K562 (cell line): ENCODE results near the gene CAPRIN1. TPM values are rescaled to one million over a fixed set of nuclear protein-coding genes. Genes with fewer than 3 reads are reported as not detected.

ENCODE experiments used
- ARNT ChIP-seq, 2 experiments: fragments of 450-650 bp; IDR thresholded peaks; 2 replicates each; pipeline ENCODE4 v1.6.1; 2016; ENCODE audit warnings: mild to moderate bottlenecking in 1 of 2
- BRF1 ChIP-seq: IDR thresholded peaks from 3 replicates; pipeline ENCODE4 v1.6.1; 2011; ENCODE audit warnings: borderline replicate concordance, mild to moderate bottlenecking; ENCODE audit not compliant: insufficient read length; ENCODE audit errors: extremely low read depth
- C11orf30 ChIP-seq: fragments of 450-650 bp; IDR thresholded peaks from 2 replicates; pipeline ENCODE4 v1.6.1; 2016; ENCODE audit warnings: low read depth, mild to moderate bottlenecking
- CCNT2 ChIP-seq: IDR thresholded peaks from 2 replicates; pipeline ENCODE4 v1.6.1; 2011; ENCODE audit warnings: borderline replicate concordance, low read depth, mild to moderate bottlenecking, moderate library complexity, mixed read lengths, low read length; ENCODE audit not compliant: insufficient read length; ENCODE audit errors: extremely low read depth
- CEBPG ChIP-seq, 3 experiments: fragments of 200-800 bp in 1 of 3; sonication (Bioruptor generic) in 1 of 3; sonication (generic) in 1 of 3; formaldehyde crosslinking in 1 of 3; IDR thresholded peaks in 2 of 3; conservative IDR thresholded peaks in 1 of 3; 2 replicates each; pipeline versions ENCODE4 v1.6.1 to v1.8.0; 2016 to 2022; ENCODE audit warnings: missing compliant biosample characterization in 2 of 3, missing genetic modification characterization in 2 of 3, mild to moderate bottlenecking in 1 of 3, missing genetic modification reagents in 1 of 3
- CTBP1 ChIP-seq: fragments of 450-650 bp; IDR thresholded peaks from 2 replicates; pipeline ENCODE4 v1.6.1; 2016; ENCODE audit warnings: borderline replicate concordance
- ETS2 ChIP-seq: IDR thresholded peaks from 2 replicates; pipeline ENCODE4 v1.6.1; 2016; ENCODE audit warnings: borderline replicate concordance, missing genetic modification characterization, mild to moderate bottlenecking, moderate library complexity, missing compliant biosample characterization; ENCODE audit not compliant: poor library complexity, severe bottlenecking
- HCFC1 ChIP-seq: IDR thresholded peaks from 2 replicates; pipeline ENCODE4 v1.6.1; 2012; ENCODE audit warnings: low read depth, low read length, improper control_type of control experiment
- ILF3 ChIP-seq: fragments of 450-650 bp; IDR thresholded peaks from 2 replicates; pipeline ENCODE4 v1.6.1; 2018; ENCODE audit warnings: antibody characterized with exemption, mild to moderate bottlenecking, moderate library complexity, borderline replicate concordance
- LCOR ChIP-seq: sonication (generic); formaldehyde crosslinking; IDR thresholded peaks from 2 replicates; pipeline ENCODE4 v1.8.0; 2022; ENCODE audit warnings: mild to moderate bottlenecking, missing genetic modification reagents
- MYNN ChIP-seq, 2 experiments: sonication (generic); formaldehyde crosslinking in 1 of 2; IDR thresholded peaks; 2 replicates each; pipeline versions ENCODE4 v1.5.0 to v1.6.1; 2016 to 2020; ENCODE audit warnings: antibody characterized with exemption in 1 of 2, missing genetic modification reagents in 1 of 2
- NCOA2 ChIP-seq, 2 experiments: fragments of 450-650 bp; IDR thresholded peaks; 2 replicates each; pipeline ENCODE4 v1.6.1; 2018; ENCODE audit warnings: mild to moderate bottlenecking in 2 of 2, moderate library complexity in 1 of 2; ENCODE audit not compliant: partially characterized antibody in 2 of 2
- NEUROD1 ChIP-seq: fragments of 150-350 bp; IDR thresholded peaks from 2 replicates; pipeline ENCODE4 v1.6.1; 2014; ENCODE audit warnings: borderline replicate concordance, low read length, low read depth; ENCODE audit not compliant: partially characterized antibody
- PHB2 ChIP-seq: fragments of 450-650 bp; IDR thresholded peaks from 2 replicates; pipeline ENCODE4 v1.6.1; 2017; ENCODE audit warnings: low read depth
- PTRF ChIP-seq: fragments of 450-650 bp; IDR thresholded peaks from 2 replicates; pipeline ENCODE4 v1.6.1; 2016; ENCODE audit warnings: mild to moderate bottlenecking, missing genetic modification characterization, missing compliant biosample characterization
- SETDB1 ChIP-seq: IDR thresholded peaks from one replicate; pipeline ENCODE4 v1.6.1; 2012; ENCODE audit warnings: low read length, control low read depth, inconsistent platforms
- SMAD1 ChIP-seq: fragments of 150-350 bp; IDR thresholded peaks from 2 replicates; pipeline ENCODE4 v1.6.1; 2014; ENCODE audit warnings: low read length, low read depth; ENCODE audit not compliant: partially characterized antibody
- SRF ChIP-seq, 2 experiments: fragments of 250-450, 450-650 bp in 1 of 2; sonication (Bioruptor Pico) in 1 of 2; sonication (generic) in 1 of 2; formaldehyde crosslinking; IDR thresholded peaks; 2 replicates each; pipeline versions ENCODE4 v1.5.0 to v1.5.1; 2020 to 2022; ENCODE audit warnings: mild to moderate bottlenecking in 1 of 2, missing genetic modification reagents in 1 of 2
- TAF1 ChIP-seq: IDR thresholded peaks from 2 replicates; pipeline ENCODE4 v1.6.1; 2011; ENCODE audit warnings: mild to moderate bottlenecking, low read length, moderate library complexity; ENCODE audit not compliant: insufficient read depth, control insufficient read depth, severe bottlenecking; ENCODE audit errors: extremely low read depth
- ZBTB5 ChIP-seq: fragments of 450-650 bp; IDR thresholded peaks from 2 replicates; pipeline ENCODE4 v1.6.1; 2017; ENCODE audit warnings: antibody characterized with exemption
- ZFX ChIP-seq: sonication (generic); formaldehyde crosslinking; IDR thresholded peaks from 2 replicates; pipeline ENCODE4 v1.8.0; 2022; ENCODE audit warnings: mild to moderate bottlenecking, missing genetic modification reagents, moderate library complexity
- ZNF398 ChIP-seq: fragments of 250-450 bp; sonication (Bioruptor Pico); IDR thresholded peaks from 2 replicates; pipeline ENCODE4 v1.8.0; 2021; ENCODE audit warnings: moderate library complexity, mild to moderate bottlenecking, inconsistent platforms
- polyA plus RNA-seq, 8 experiments: library from polyadenylated mRNA; depleted of rRNA in 4 of 8; stranded (reverse) in 5 of 8; unstranded in 3 of 8; fragments of >200 nt; fragmentation: Nextera tagmentation in 2 of 8; fragmentation: Illumina TruSeq in 1 of 8; extraction: Ambion mirVana in 2 of 8; extraction: Trizol in 1 of 8; gene quantifications; 2 replicates each; pipeline versions ENCODE4 v1.2.1 to v1.2.3, GENCODE V29; 2011 to 2014; ENCODE audit warnings: inconsistent platforms in 1 of 8, missing spikeins in 1 of 8
- total RNA-seq, 7 experiments: library from RNA; depleted of rRNA in 6 of 7; stranded (reverse); fragments of >200 nt in 6 of 7; fragmentation: Illumina TruSeq in 2 of 7; extraction: Trizol in 2 of 7; gene quantifications; 2 replicates each; pipeline versions ENCODE4 v1.2.1 to v1.2.3, GENCODE V29; 2011 to 2021; ENCODE audit warnings: low replicate concordance in 1 of 7

Gene CAPRIN1
- total and polyA plus RNA-seq, 9 of the 15 experiments (the other 6 are each of a cell fraction or from before 2014, with no cell fraction given), result 49.6 to 271 (median 244) TPM

GRCh38 chr11:34052036-34052607 is 591 bp downstream of the CAPRIN1 start (continued):
- TF ChIP-seq ZNF398 (no peak), CCNT2 (peak; percentile 97), CTBP1 (peak; percentile 57), C11orf30 (no peak), NCOA2 (IDR thresholded peaks at IDR 0.05; ENCODE audit: partially characterized antibody in 2 of 2) (no peak), ARNT (IDR thresholded peaks at IDR 0.05) (no peak), ZBTB5 (no peak), ILF3 (peak; percentile 52; the same call in 1 of the 2 replicates), CEBPG (CRISPR knock-in tag; IDR thresholded peaks at IDR 0.05) (no peak), CEBPG (tag; conservative IDR thresholded peaks at IDR 0.05 in 1 of 2, IDR thresholded peaks at IDR 0.05 in 1 of 2) (no peak), TAF1 (peak; percentile 88), SRF (CRISPR knock-in tag; IDR thresholded peaks at IDR 0.05) (0 out of 4 replicates have a peak, but pooled peaks of 1 of the 2 experiments have one; percentile 4), BRF1 (no peak), ETS2 (tag) (no peak), PHB2 (no peak), HCFC1 (peak; percentile 65), LCOR (CRISPR knock-in tag) (no peak), ZFX (CRISPR knock-in tag) (peak; percentile 53), NEUROD1 (peak; percentile 76), SMAD1 (peak; percentile 64), SETDB1 (no peak), PTRF (no peak), MYNN (IDR thresholded peaks at IDR 0.05) (no peak), MYNN (CRISPR knock-in tag; IDR thresholded peaks at IDR 0.05) (no peak)
